C4-2B (cell line): ENCODE data around the gene FRMPD2.

Experiments
- H3K27ac ChIP-seq: fragments of 450-650 bp; 2 replicates; pipeline ENCODE4 v1.5.1; 2017
- CTCF ChIP-seq: fragments of 450-650 bp; conservative IDR thresholded peaks from 2 replicates; pipeline ENCODE4 v1.5.1; 2017; ENCODE audit warnings: mild to moderate bottlenecking
- ZFX ChIP-seq: fragments of 450-650 bp; IDR thresholded peaks from 2 replicates; pipeline ENCODE4 v1.6.1; 2017

The FRMPD2 gene

GRCh38 chr10:48216204-48216505 lies 58.3 kb downstream of the FRMPD2 start:
- no peak overlapping the region for H3K27ac ChIP-seq
- no peak for TF ChIP-seq CTCF
- no peak for TF ChIP-seq ZFX

- TF ChIP-seq ZFX (no peak), CTCF (peak; percentile 94)
- H3K27ac ChIP-seq = no peak overlapping the region
Measured at GRCh38 chr10:48215486-48216203, 58.9 kb downstream of the FRMPD2 start.

GRCh38 chr10:48214716-48215485 lies 59.6 kb downstream of the FRMPD2 start:
- TF ChIP-seq CTCF = no peak
- no peak for TF ChIP-seq ZFX
- H3K27ac ChIP-seq = no peak overlapping the region

GRCh38 chr10:48213047-48213446 lies 61.4 kb downstream of the FRMPD2 start:
- no peak overlapping the region for H3K27ac ChIP-seq
- TF ChIP-seq CTCF (no peak), ZFX (no peak)

GRCh38 chr10:48211777-48212176 lies 62.7 kb downstream of the FRMPD2 start:
- no peak overlapping the region for H3K27ac ChIP-seq
- TF ChIP-seq CTCF (no peak), ZFX (no peak)

GRCh38 chr10:48210966-48211365 lies 63.5 kb downstream of the FRMPD2 start:
- no peak overlapping the region for H3K27ac ChIP-seq
- TF ChIP-seq CTCF (no peak), ZFX (no peak)

- TF ChIP-seq ZFX (no peak), CTCF (no peak)
Measured at GRCh38 chr10:48210391-48210790, 64.1 kb downstream of the FRMPD2 start.

More at GRCh38 chr10:48210391-48210790, 64.1 kb downstream of the FRMPD2 start:
- H3K27ac ChIP-seq = no peak overlapping the region
